Measurements from ENCODE around the gene KIAA0586. TPM values are rescaled to one million over a fixed set of nuclear protein-coding genes. Genes with fewer than 3 reads are reported as not detected.

Gene KIAA0586
- total RNA-seq, 1 experiment from 2014 or later = 26.2 TPM

GRCh38 chr14:58597041-58597440 is 169.5 kb downstream of the KIAA0586 start:
- DNase-seq (ENCODE audit: unreplicated experiment) = no peak
- Mint-ChIP-seq H3K27ac (ENCODE audit: low read depth, unreplicated experiment) (no peak overlapping the region), H3K9me3 (ENCODE audit: unreplicated experiment) (no peaks in the 10 kb centered on the region), H3K27me3 (ENCODE audit: insufficient read depth, unreplicated experiment) (peaks cover 14% of the 10 kb centered on the region), H3K4me3 (ENCODE audit: unreplicated experiment) (no peak overlapping the region), H3K36me3 (ENCODE audit: insufficient read depth, unreplicated experiment) (no peaks in the 10 kb centered on the region), H3K4me1 (ENCODE audit: insufficient read depth, unreplicated experiment) (no peaks in the 10 kb centered on the region)
- no TSS peak for BruUV-seq (replicated peaks)
- CTCF ChIA-PET = no interaction called here
- POLR2A ChIA-PET = no interaction called here
- TF ChIP-seq CTCF (IDR thresholded peaks at IDR 0.05; ENCODE audit: unreplicated experiment) = no peak
- intact Hi-C loops (cut with micrococcal nuclease) = no loop called here

- Mint-ChIP-seq H3K27me3 (ENCODE audit: insufficient read depth, unreplicated experiment) (peaks cover 22% of the 10 kb centered on the region), H3K27ac (ENCODE audit: low read depth, unreplicated experiment) (no peak overlapping the region), H3K4me3 (ENCODE audit: unreplicated experiment) (no peak overlapping the region), H3K4me1 (ENCODE audit: insufficient read depth, unreplicated experiment) (no peaks in the 10 kb centered on the region), H3K36me3 (ENCODE audit: insufficient read depth, unreplicated experiment) (no peaks in the 10 kb centered on the region), H3K9me3 (ENCODE audit: unreplicated experiment) (no peaks in the 10 kb centered on the region)
- TF ChIP-seq CTCF (IDR thresholded peaks at IDR 0.05; ENCODE audit: unreplicated experiment) = no peak
- no peak for DNase-seq (ENCODE audit: unreplicated experiment)
- ChIA-PET CTCF (no interaction called here), POLR2A (no interaction called here)
- intact Hi-C loops (cut with micrococcal nuclease) = no loop called here
- BruUV-seq (replicated peaks) = no TSS peak
Measured at GRCh38 chr14:58598028-58598803, 170.7 kb downstream of the KIAA0586 start.

GRCh38 chr14:58598804-58599525 is 171.4 kb downstream of the KIAA0586 start:
- Mint-ChIP-seq H3K27ac (ENCODE audit: low read depth, unreplicated experiment) (no peak overlapping the region), H3K4me3 (ENCODE audit: unreplicated experiment) (no peak overlapping the region), H3K9me3 (ENCODE audit: unreplicated experiment) (no peaks in the 10 kb centered on the region), H3K27me3 (ENCODE audit: insufficient read depth, unreplicated experiment) (peaks cover 23% of the 10 kb centered on the region), H3K36me3 (ENCODE audit: insufficient read depth, unreplicated experiment) (no peaks in the 10 kb centered on the region), H3K4me1 (ENCODE audit: insufficient read depth, unreplicated experiment) (no peaks in the 10 kb centered on the region)
- ChIA-PET POLR2A (no interaction called here), CTCF (interaction anchor here (0.6 kb wide), 1 partner anchor 51 kb away, joined by 3 read pairs; no protein-coding TSS in a partner anchor)
- intact Hi-C loops (cut with micrococcal nuclease) = no loop called here
- TF ChIP-seq CTCF (IDR thresholded peaks at IDR 0.05; ENCODE audit: unreplicated experiment) = no peak
- DNase-seq (ENCODE audit: unreplicated experiment) = no peak
- BruUV-seq (replicated peaks) = no TSS peak

GRCh38 chr14:58599707-58600106 is 172.2 kb downstream of the KIAA0586 start:
- H3K27me3 Mint-ChIP-seq (ENCODE audit: insufficient read depth, unreplicated experiment) = peaks cover 30% of the 10 kb centered on the region
- H3K27ac Mint-ChIP-seq (ENCODE audit: low read depth, unreplicated experiment) = no peak overlapping the region
- DNase-seq (ENCODE audit: unreplicated experiment) = no peak
- H3K9me3 Mint-ChIP-seq (ENCODE audit: unreplicated experiment) = no peaks in the 10 kb centered on the region
- no peak for TF ChIP-seq CTCF (IDR thresholded peaks at IDR 0.05; ENCODE audit: unreplicated experiment)
- ChIA-PET POLR2A (no interaction called here), CTCF (interaction anchor here (0.6 kb wide), 1 partner anchor 52 kb away, joined by 3 read pairs; no protein-coding TSS in a partner anchor)
- intact Hi-C loops (cut with micrococcal nuclease) = no loop called here
- no peaks in the 10 kb centered on the region for H3K4me1 Mint-ChIP-seq (ENCODE audit: insufficient read depth, unreplicated experiment)
- H3K36me3 Mint-ChIP-seq (ENCODE audit: insufficient read depth, unreplicated experiment) = no peaks in the 10 kb centered on the region
- H3K4me3 Mint-ChIP-seq (ENCODE audit: unreplicated experiment) = no peak overlapping the region
- no TSS peak for BruUV-seq (replicated peaks)

Other genes starting within 250 kb of the KIAA0586 start
- gene ACTR10, start 227.6 kb upstream of the KIAA0586 start, total RNA-seq (2022) = 55.1 and 78.8 TPM in 2 replicates
- gene PSMA3, start 182.9 kb upstream of the KIAA0586 start, total RNA-seq (2022) = 203 and 239 TPM in 2 replicates
- 18.2 and 19.0 TPM in 2 replicates for gene ARID4A, start 129.2 kb upstream of the KIAA0586 start, total RNA-seq (2022)
- not detected in 2 replicates for gene TOMM20L, start 31.8 kb upstream of the KIAA0586 start, total RNA-seq (2022)
- gene TIMM9, start 188 bp upstream of the KIAA0586 start, total RNA-seq (2022) = 52.8 and 102 TPM in 2 replicates
- not detected in 2 replicates for gene DACT1, start 210.2 kb downstream of the KIAA0586 start, total RNA-seq (2022)

Data from MCF 10A (cell line).